K562 (cell line): Measurements from ENCODE around the gene PSMB11. TPM values are rescaled to one million over a fixed set of nuclear protein-coding genes. Genes with fewer than 3 reads are reported as not detected.

Experiments used
- GABPB1 ChIP-seq: sonication (generic); formaldehyde crosslinking; IDR thresholded peaks from 2 replicates; pipeline ENCODE4 v1.8.0; 2022; ENCODE audit warnings: mild to moderate bottlenecking, missing genetic modification reagents
- HDAC6 ChIP-seq: IDR thresholded peaks from 2 replicates; pipeline ENCODE4 v1.6.1; 2012; ENCODE audit warnings: low read depth, mild to moderate bottlenecking, control low read depth, inconsistent platforms, low read length, moderate library complexity
- KDM5B ChIP-seq: fragments of 200-600 bp; sonication (generic); IDR thresholded peaks from 2 replicates; pipeline ENCODE4 v1.6.1; 2012; ENCODE audit warnings: low read depth, mild to moderate bottlenecking, moderate library complexity, low read length, control low read depth, inconsistent platforms; ENCODE audit not compliant: insufficient replicate concordance
- MEIS2 ChIP-seq: fragments of 450-650 bp; IDR thresholded peaks from 2 replicates; pipeline ENCODE4 v1.6.1; 2014; ENCODE audit warnings: mild to moderate bottlenecking; ENCODE audit not compliant: partially characterized antibody
- OTX1 ChIP-seq: fragments of 450-650 bp; formaldehyde crosslinking; IDR thresholded peaks from 2 replicates; pipeline ENCODE4 v1.4.0; 2022; ENCODE audit warnings: mild to moderate bottlenecking
- POLR2AphosphoS2 ChIP-seq: IDR thresholded peaks from 2 replicates; pipeline ENCODE4 v1.6.1; 2012; ENCODE audit warnings: low read length, improper control_type of control experiment
- RAD51 ChIP-seq: fragments of 450-650 bp; IDR thresholded peaks from 2 replicates; pipeline ENCODE4 v1.7.1; 2016; ENCODE audit warnings: low read depth, mild to moderate bottlenecking, borderline replicate concordance
- SRSF9 ChIP-seq: fragments of 200-400 bp; formaldehyde crosslinking; IDR thresholded peaks from 2 replicates; pipeline ENCODE4 v1.6.1; 2017; ENCODE audit warnings: low read depth, low read length, borderline replicate concordance
- WHSC1 ChIP-seq: IDR thresholded peaks from one replicate; pipeline ENCODE4 v1.6.1; 2012; ENCODE audit warnings: low read length, control low read depth, inconsistent platforms
- ZFPM2 ChIP-seq: fragments of 250-450 bp; sonication (Bioruptor Pico); IDR thresholded peaks from 2 replicates; pipeline ENCODE4 v1.5.1; 2022; ENCODE audit warnings: mild to moderate bottlenecking
- ZNF121 ChIP-seq: sonication (generic); formaldehyde crosslinking; conservative IDR thresholded peaks from 2 replicates; pipeline ENCODE4 v1.8.0; 2022; ENCODE audit warnings: missing genetic modification reagents
- polyA plus RNA-seq, 8 experiments: library from polyadenylated mRNA; depleted of rRNA in 4 of 8; stranded (reverse) in 5 of 8; unstranded in 3 of 8; fragments of >200 nt; fragmentation: Nextera tagmentation in 2 of 8; fragmentation: Illumina TruSeq in 1 of 8; extraction: Ambion mirVana in 2 of 8; extraction: Trizol in 1 of 8; gene quantifications; 2 replicates each; pipeline versions ENCODE4 v1.2.1 to v1.2.3, GENCODE V29; 2011 to 2014; ENCODE audit warnings: inconsistent platforms in 1 of 8, missing spikeins in 1 of 8
- total RNA-seq, 7 experiments: library from RNA; depleted of rRNA in 6 of 7; stranded (reverse); fragments of >200 nt in 6 of 7; fragmentation: Illumina TruSeq in 2 of 7; extraction: Trizol in 2 of 7; gene quantifications; 2 replicates each; pipeline versions ENCODE4 v1.2.1 to v1.2.3, GENCODE V29; 2011 to 2021; ENCODE audit warnings: low replicate concordance in 1 of 7
- TF ChIP-seq, protein P1 (sequence below), 2 experiments: fragments of 450-650 bp; IDR thresholded peaks; 2 replicates each; pipeline ENCODE4 v1.6.1; 2016; ENCODE audit warnings: mild to moderate bottlenecking in 2 of 2, borderline replicate concordance in 1 of 2, low read depth in 1 of 2, moderate library complexity in 1 of 2
- TF ChIP-seq, protein P2 (sequence below): sonication (generic); formaldehyde crosslinking; IDR thresholded peaks from 2 replicates; pipeline ENCODE4 v1.5.0; 2020; ENCODE audit warnings: missing genetic modification reagents
- TF ChIP-seq, protein P3 (sequence below), 2 experiments: fragments of 450-650 bp; IDR thresholded peaks; 2 replicates each; pipeline ENCODE4 v1.6.1; 2018; ENCODE audit warnings: mild to moderate bottlenecking in 2 of 2, low read depth in 1 of 2; ENCODE audit not compliant: partially characterized antibody in 2 of 2

Gene PSMB11
- total and polyA plus RNA-seq, 9 of the 15 experiments (the other 6 are each of a cell fraction or from before 2014, with no cell fraction given), result not detected

DNA sequence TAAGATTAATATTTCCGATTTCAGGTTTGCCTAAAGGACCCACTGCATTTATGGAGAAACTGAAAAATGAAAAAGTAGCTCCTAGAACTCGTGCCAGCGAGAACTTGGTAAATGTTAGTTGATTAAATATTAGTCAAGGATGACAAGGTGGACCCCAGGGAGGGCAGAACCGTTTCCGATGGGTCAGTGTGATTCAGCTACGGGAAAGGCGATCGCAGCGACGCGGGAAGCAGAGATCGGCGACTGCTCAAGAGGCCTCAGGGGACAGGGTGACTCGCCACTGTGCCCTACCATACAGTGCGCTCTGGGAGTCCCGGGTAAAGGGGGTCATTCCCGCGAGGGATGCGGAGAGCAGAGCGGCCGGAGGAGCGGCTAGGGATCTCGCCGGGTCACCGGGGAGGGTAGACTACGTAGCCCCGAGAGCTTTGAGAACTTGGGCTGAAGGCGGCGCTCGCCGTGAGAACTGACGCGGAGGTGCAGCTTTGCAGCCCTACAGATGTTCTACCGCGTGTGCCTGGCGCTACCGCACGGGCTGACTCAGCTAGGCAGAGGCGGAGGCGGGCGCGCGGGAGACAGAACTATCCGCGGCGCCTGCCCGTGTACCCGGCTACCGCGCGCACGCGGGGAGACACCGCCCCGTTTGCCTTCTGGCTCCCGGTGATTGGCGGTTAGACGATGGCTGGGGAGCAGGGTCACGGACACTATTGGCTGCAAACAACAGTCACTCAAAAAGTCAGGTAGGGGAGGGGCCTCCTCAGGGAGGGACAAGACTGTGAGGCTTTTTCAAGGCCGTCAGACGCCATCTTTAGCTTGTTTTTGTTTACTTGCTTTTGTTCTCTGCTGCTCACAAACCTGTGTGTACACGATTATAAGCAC, 35.2 kb upstream of the PSMB11 start (continued):
- TF ChIP-seq, protein P1, sequence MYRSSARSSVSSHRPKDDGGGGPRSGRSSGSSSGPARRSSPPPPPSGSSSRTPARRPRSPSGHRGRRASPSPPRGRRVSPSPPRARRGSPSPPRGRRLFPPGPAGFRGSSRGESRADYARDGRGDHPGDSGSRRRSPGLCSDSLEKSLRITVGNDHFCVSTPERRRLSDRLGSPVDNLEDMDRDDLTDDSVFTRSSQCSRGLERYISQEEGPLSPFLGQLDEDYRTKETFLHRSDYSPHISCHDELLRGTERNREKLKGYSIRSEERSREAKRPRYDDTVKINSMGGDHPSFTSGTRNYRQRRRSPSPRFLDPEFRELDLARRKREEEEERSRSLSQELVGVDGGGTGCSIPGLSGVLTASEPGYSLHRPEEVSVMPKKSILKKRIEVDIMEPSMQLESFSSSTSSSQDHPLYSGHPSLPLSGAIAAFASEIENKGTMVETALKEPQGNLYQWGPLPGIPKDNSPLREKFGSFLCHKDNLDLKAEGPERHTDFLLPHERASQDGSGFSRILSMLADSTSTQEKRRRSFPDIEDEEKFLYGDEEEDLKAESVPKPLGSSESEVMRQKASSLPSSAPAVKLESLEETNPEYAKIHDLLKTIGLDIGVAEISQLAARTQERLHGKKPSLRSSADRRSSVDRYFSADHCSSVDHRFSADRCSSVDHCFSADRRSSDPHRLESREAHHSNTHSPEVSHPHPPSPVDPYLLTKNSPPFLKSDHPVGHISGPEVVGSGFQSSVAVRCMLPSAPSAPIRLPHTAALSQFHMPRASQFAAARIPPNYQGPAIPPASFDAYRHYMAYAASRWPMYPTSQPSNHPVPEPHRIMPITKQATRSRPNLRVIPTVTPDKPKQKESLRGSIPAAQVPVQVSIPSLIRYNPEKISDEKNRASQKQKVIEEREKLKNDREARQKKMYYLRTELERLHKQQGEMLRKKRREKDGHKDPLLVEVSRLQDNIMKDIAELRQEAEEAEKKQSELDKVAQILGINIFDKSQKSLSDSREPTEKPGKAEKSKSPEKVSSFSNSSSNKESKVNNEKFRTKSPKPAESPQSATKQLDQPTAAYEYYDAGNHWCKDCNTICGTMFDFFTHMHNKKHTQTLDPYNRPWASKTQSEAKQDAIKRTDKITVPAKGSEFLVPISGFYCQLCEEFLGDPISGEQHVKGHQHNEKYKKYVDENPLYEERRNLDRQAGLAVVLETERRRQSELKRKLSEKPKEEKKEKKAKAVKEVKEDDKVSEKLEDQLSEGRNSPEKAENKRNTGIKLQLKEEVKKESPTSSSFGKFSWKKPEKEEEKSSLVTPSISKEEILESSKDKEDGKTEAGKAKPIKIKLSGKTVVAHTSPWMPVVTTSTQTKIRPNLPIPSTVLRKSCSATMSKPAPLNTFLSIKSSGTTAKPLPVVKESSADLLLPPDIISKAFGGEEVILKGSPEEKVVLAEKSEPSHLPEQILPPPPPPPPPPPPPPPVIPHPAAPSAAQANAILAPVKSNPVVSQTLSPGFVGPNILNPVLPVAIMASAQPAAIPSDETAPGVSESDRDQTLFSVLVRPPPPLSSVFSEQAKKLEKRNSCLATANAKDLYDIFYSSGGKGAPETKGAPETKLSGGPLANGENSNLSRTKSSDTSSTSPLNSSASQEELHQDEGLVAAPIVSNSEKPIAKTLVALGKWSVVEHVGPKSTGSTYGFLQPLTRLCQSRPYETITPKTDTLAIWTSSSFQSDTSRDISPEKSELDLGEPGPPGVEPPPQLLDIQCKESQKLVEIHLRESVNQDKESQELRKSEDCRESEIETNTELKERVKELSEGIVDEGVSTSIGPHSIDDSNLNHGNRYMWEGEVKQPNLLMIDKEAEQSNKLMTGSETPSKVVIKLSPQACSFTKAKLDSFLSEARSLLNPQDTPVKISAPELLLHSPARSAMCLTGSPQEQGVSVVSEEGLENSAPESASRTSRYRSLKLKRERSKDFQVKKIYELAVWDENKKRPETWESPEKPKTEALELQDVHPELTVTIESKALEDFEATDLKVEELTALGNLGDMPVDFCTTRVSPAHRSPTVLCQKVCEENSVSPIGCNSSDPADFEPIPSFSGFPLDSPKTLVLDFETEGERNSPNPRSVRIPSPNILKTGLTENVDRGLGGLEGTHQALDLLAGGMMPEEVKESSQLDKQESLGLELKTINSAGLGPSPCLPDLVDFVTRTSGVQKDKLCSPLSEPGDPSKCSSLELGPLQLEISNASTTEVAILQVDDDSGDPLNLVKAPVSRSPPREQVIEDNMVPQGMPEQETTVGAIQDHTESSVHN (IDR thresholded peaks at IDR 0.05; ENCODE audit: borderline replicate concordance in 1 of 2, low read depth in 1 of 2), result no peak
- TF ChIP-seq POLR2AphosphoS2 (peak; percentile 68; the same call in 1 of the 2 replicates), RAD51 (no peak), WHSC1 (peak; percentile 43), MEIS2 (peak; percentile 72), ZFPM2 (CRISPR knock-in tag) (no peak), GABPB1 (CRISPR knock-in tag) (peak; percentile 84), ZNF121 (CRISPR knock-in tag) (no peak), KDM5B (peak; percentile 91), OTX1 (CRISPR knock-in tag) (no peak), SRSF9 (no peak), HDAC6 (no peak)
- TF ChIP-seq, protein P2, sequence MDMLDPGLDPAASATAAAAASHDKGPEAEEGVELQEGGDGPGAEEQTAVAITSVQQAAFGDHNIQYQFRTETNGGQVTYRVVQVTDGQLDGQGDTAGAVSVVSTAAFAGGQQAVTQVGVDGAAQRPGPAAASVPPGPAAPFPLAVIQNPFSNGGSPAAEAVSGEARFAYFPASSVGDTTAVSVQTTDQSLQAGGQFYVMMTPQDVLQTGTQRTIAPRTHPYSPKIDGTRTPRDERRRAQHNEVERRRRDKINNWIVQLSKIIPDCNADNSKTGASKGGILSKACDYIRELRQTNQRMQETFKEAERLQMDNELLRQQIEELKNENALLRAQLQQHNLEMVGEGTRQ (CRISPR knock-in tag), result no peak
- TF ChIP-seq, protein P3, sequence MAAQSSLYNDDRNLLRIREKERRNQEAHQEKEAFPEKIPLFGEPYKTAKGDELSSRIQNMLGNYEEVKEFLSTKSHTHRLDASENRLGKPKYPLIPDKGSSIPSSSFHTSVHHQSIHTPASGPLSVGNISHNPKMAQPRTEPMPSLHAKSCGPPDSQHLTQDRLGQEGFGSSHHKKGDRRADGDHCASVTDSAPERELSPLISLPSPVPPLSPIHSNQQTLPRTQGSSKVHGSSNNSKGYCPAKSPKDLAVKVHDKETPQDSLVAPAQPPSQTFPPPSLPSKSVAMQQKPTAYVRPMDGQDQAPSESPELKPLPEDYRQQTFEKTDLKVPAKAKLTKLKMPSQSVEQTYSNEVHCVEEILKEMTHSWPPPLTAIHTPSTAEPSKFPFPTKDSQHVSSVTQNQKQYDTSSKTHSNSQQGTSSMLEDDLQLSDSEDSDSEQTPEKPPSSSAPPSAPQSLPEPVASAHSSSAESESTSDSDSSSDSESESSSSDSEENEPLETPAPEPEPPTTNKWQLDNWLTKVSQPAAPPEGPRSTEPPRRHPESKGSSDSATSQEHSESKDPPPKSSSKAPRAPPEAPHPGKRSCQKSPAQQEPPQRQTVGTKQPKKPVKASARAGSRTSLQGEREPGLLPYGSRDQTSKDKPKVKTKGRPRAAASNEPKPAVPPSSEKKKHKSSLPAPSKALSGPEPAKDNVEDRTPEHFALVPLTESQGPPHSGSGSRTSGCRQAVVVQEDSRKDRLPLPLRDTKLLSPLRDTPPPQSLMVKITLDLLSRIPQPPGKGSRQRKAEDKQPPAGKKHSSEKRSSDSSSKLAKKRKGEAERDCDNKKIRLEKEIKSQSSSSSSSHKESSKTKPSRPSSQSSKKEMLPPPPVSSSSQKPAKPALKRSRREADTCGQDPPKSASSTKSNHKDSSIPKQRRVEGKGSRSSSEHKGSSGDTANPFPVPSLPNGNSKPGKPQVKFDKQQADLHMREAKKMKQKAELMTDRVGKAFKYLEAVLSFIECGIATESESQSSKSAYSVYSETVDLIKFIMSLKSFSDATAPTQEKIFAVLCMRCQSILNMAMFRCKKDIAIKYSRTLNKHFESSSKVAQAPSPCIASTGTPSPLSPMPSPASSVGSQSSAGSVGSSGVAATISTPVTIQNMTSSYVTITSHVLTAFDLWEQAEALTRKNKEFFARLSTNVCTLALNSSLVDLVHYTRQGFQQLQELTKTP (IDR thresholded peaks at IDR 0.05; ENCODE audit: low read depth in 1 of 2, partially characterized antibody in 2 of 2), result peak in 1 of 2 experiments; percentile 50
